ENCODE data around the gene ARID4B.
"Not testable (repeated sequence)": the region's sequence is repeated elsewhere in the genome, so short reads cannot be mapped to it uniquely, and the experiment has no call there.

ARID4B gene

DNA sequence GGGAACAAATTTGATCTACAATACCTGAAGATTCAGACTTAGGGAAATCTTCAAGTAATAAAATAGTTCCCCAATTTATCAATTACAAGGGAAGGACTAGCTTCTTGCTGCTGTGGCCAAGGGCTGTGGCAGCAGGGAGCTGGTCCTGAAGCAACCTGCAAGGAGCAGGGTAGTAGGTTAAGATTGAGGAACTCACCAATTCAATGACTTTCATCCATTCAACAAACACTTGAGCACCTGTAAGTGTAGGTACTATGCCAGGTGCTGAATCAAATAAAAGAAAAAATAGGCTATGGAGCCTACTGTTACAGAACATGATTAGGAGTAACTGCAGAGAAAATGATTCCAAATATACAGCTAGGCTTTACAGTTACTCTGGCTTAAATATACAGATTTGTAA is 102.7 kb downstream of the ARID4B start:
- H3K4me1 ChIP-seq = no peaks in the 10 kb centered on the region
- intact Hi-C loops (cut with DNase I; ENCODE audit: low total_unique reads) = no loop called here
- no peak overlapping the region for H3K4me3 ChIP-seq
- no peaks in the 10 kb centered on the region for H3K9me3 ChIP-seq
- peaks cover 40 to 74% (median 58%) of the 10 kb centered on the region in 3 donors for H3K36me3 ChIP-seq
- TF ChIP-seq, protein P1, sequence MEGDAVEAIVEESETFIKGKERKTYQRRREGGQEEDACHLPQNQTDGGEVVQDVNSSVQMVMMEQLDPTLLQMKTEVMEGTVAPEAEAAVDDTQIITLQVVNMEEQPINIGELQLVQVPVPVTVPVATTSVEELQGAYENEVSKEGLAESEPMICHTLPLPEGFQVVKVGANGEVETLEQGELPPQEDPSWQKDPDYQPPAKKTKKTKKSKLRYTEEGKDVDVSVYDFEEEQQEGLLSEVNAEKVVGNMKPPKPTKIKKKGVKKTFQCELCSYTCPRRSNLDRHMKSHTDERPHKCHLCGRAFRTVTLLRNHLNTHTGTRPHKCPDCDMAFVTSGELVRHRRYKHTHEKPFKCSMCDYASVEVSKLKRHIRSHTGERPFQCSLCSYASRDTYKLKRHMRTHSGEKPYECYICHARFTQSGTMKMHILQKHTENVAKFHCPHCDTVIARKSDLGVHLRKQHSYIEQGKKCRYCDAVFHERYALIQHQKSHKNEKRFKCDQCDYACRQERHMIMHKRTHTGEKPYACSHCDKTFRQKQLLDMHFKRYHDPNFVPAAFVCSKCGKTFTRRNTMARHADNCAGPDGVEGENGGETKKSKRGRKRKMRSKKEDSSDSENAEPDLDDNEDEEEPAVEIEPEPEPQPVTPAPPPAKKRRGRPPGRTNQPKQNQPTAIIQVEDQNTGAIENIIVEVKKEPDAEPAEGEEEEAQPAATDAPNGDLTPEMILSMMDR (IDR thresholded peaks at IDR 0.05) = no peak
- DNase-seq = no peak
- H3K27me3 ChIP-seq = no peaks in the 10 kb centered on the region
- H3K27ac ChIP-seq = no peak overlapping the region

DNA sequence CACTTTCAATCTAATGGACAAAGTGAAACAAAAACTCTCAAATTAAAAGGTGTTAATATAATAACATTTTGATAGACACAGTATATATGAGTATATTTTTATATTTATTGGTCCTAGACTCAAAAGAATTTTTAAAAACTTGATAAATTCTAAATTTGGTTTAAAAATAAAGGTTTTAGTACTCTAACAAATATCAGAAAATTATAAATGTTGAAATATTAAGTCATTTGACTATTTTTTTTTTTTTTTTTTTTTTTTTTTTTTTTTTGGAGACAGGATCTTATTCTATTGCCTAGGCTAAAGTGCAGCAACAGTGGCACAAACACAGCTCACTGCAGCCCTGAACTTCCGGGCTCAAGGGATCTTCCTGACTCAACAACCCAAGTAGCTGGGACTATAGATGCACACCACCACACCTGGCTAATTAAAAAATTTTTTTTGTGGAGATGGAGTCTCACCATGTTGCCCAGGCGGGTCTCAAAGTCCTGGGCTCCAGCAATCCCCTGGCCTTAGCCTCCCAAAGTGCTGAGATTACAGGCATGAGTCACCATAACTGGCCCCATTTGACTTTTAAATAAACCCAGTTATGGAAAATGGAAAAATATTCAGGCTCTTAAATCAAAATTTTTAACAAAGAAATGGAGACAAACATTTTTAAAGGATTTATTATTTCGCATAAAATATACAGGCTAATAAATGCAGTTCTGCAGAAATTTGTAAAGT is 106.2 kb downstream of the ARID4B start:
- Histone ChIP-seq H3K27me3 (no peaks in the 10 kb centered on the region), H3K27ac (no peak overlapping the region), H3K36me3 (peaks cover 26 to 55% (median 51%) of the 10 kb centered on the region in 3 donors), H3K4me3 (no peak overlapping the region), H3K9me3 (no peaks in the 10 kb centered on the region), H3K4me1 (no peaks in the 10 kb centered on the region)
- intact Hi-C loops (cut with DNase I; ENCODE audit: low total_unique reads) = no loop called here
- TF ChIP-seq, protein P1 (IDR thresholded peaks at IDR 0.05) = no peak
- no peak for DNase-seq

DNA sequence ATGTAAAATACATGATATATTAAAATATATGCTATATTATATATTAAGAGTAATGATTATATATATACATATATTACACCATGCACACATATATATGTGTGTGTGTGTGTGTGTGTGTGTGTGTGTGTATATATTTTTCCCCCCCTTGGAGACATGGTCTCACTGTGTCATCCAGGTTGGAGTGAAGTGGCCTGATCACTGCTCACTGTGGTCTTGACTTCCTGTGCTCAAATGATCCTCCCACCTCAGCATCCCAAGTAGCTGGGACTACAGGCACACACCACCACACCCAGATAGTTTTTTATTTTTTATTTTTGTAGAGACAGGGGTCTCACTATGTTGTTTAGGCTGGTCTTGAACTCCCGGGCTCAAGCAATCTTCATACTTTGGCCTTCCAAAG is 112.5 kb downstream of the ARID4B start:
- H3K27ac ChIP-seq = no peak overlapping the region
- no peak for DNase-seq
- no peak overlapping the region for H3K4me3 ChIP-seq
- TF ChIP-seq, protein P1 (IDR thresholded peaks at IDR 0.05) = no peak
- no peaks in the 10 kb centered on the region for H3K4me1 ChIP-seq
- intact Hi-C loops (cut with DNase I; ENCODE audit: low total_unique reads) = no loop called here
- H3K9me3 ChIP-seq = no peaks in the 10 kb centered on the region
- peaks cover 39 to 47% (median 43%) of the 10 kb centered on the region in 3 donors for H3K36me3 ChIP-seq
- H3K27me3 ChIP-seq = no peaks in the 10 kb centered on the region

DNA sequence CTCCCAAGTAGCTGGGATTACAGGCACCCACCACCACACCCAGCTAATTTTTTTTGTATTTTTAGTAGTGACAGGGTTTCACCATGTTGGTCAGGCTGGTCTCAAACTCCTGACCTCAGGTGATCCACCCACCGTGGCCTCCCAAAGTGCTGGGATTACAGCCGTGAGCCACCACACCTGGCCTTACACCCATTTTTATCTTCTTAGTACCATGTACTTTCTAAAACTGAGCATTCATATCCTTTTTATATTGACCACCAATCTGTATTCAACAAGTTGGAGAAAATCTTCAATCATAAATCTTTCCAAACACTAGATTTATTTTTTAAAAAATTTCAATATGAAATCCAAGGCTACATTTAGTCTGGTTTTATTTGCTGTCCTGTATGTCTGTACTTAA is 113.0 kb downstream of the ARID4B start:
- H3K36me3 ChIP-seq = peaks cover 44 to 49% (median 48%) of the 10 kb centered on the region in 3 donors
- H3K4me3 ChIP-seq; DNase-seq; H3K27ac ChIP-seq; H3K9me3 ChIP-seq; H3K27me3 ChIP-seq; intact Hi-C loops (cut with DNase I; ENCODE audit: low total_unique reads); H3K4me1 ChIP-seq: not testable (repeated sequence)

DNA sequence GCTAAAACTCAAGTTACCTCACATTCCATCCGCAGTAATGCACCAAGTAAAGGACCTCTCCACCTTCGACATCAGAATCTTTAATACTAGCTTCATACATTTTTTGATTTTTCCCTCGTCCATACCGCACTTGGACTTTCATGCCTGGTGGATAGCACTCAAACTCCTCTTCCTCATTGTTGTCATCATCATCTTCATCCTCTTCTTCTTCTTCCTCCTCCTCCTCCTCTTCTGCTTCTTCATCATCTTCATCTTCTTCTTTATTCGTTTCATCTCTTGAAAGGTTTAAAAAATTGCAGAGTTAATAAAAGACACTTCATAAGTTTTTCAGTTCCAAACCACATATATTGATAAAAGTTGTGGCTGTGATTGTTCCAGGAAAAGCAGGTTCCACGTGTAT is 114.2 kb downstream of the ARID4B start:
- no peaks in the 10 kb centered on the region for H3K4me1 ChIP-seq
- DNase-seq = no peak
- H3K4me3 ChIP-seq = no peak overlapping the region
- TF ChIP-seq, protein P1 (IDR thresholded peaks at IDR 0.05) = no peak
- no peaks in the 10 kb centered on the region for H3K27me3 ChIP-seq
- no peak overlapping the region for H3K27ac ChIP-seq
- H3K9me3 ChIP-seq = no peaks in the 10 kb centered on the region
- H3K36me3 ChIP-seq = peaks cover 42 to 51% (median 45%) of the 10 kb centered on the region in 3 donors
- intact Hi-C loops (cut with DNase I; ENCODE audit: low total_unique reads) = no loop called here

DNA sequence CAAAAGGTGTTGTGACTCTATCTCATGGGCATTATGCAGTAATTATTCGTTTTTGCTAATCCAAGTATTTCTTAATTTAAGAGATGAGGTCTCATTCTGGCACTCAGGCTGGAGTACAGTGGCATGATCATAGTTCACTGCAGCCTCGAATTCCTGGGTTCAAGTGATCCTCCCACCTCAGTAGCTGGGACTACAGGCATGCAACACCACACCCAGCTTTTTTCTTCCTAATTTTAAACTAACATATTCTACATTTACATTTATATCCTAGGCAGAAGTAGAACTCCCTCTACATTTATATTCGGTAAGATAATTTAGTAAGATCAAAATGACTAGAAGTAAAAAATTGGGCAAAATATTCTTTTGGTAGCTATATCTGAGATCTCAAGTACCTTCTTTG is 116.5 kb downstream of the ARID4B start:
- intact Hi-C loops (cut with DNase I; ENCODE audit: low total_unique reads) = no loop called here
- Histone ChIP-seq H3K4me1 (no peaks in the 10 kb centered on the region), H3K27me3 (no peaks in the 10 kb centered on the region), H3K27ac (no peak overlapping the region), H3K9me3 (no peaks in the 10 kb centered on the region), H3K4me3 (no peak overlapping the region), H3K36me3 (peaks cover 37 to 62% (median 44%) of the 10 kb centered on the region in 3 donors)
- TF ChIP-seq, protein P1 (IDR thresholded peaks at IDR 0.05) = no peak
- DNase-seq = no peak
